Nephron progenitor cell (in vitro differentiated cells): ENCODE measurements around the gene SCAMP5.

ENCODE experiments used
- DNase-seq: peaks from one replicate; pipeline ENCODE4 v3.0.0; 2021
- H3K27ac Mint-ChIP-seq: 2 replicates; pipeline ENCODE4 v1.8.0; 2021; ENCODE audit warnings: mild to moderate bottlenecking, moderate library complexity, mixed read lengths
- H3K27me3 Mint-ChIP-seq: 2 replicates; pipeline ENCODE4 v1.8.0; 2021; ENCODE audit warnings: mild to moderate bottlenecking, low read depth, mixed read lengths; ENCODE audit not compliant: poor library complexity
- H3K36me3 Mint-ChIP-seq: 2 replicates; pipeline ENCODE4 v1.8.0; 2021; ENCODE audit warnings: low read depth, mixed read lengths
- H3K4me1 Mint-ChIP-seq: 2 replicates; pipeline ENCODE4 v1.8.0; 2021; ENCODE audit warnings: mixed read lengths
- H3K4me3 Mint-ChIP-seq: 2 replicates; pipeline ENCODE4 v1.8.0; 2021; ENCODE audit warnings: mild to moderate bottlenecking, moderate library complexity, mixed read lengths
- H3K9me3 Mint-ChIP-seq: 2 replicates; pipeline ENCODE4 v1.8.0; 2021; ENCODE audit warnings: mild to moderate bottlenecking, moderate library complexity, mixed read lengths
- TF ChIP-seq, protein P1 (sequence below): fragments of 200-600 bp; sonication (generic); IDR thresholded peaks from 2 replicates; pipeline ENCODE4 v1.5.0; 2021; ENCODE audit warnings: antibody characterized with exemption

Gene SCAMP5

DNA sequence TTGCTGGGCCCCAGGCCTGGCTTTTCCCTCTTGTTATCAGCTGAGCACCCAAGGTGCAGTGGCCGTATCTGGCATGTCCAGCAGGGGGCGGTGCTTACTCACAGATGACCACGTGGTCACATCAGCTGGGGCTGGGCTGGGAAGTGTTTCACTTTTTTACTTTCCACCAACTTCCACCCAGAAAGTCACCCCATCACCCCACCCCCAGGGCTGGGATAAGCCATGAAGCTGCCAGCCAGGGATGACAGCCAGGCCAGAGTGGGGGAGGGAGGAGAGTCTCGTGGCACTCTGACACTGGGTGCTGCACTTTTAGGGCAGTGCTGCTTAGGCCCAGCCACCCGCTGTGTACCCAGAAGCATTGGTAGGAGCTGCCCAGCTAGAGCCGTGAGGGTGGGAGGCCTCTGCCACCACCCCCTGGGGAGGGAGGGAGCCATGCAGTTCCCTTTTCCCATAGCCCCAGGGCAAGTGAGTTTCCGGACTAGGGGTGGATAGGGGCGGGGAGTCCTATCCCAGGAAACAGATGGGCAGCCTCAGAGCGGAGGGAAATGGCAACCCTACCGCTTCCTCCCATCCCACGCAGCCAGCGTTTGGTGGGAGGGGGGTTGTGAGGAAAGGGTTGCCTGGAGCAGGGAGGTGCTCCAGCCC, 34.1 kb downstream of the SCAMP5 start:
- H3K4me3 Mint-ChIP-seq, result no peak overlapping the region

GRCh38 chr15:75030023-75030413, 34.7 kb downstream of the SCAMP5 start:
- Mint-ChIP-seq H3K9me3 (no peaks in the 10 kb centered on the region), H3K27me3 (peaks cover 3% of the 10 kb centered on the region), H3K27ac (no peak overlapping the region), H3K36me3 (peaks cover 23% of the 10 kb centered on the region), H3K4me1 (peaks cover 19% of the 10 kb centered on the region), H3K4me3 (no peak overlapping the region)
- TF ChIP-seq, protein P1, sequence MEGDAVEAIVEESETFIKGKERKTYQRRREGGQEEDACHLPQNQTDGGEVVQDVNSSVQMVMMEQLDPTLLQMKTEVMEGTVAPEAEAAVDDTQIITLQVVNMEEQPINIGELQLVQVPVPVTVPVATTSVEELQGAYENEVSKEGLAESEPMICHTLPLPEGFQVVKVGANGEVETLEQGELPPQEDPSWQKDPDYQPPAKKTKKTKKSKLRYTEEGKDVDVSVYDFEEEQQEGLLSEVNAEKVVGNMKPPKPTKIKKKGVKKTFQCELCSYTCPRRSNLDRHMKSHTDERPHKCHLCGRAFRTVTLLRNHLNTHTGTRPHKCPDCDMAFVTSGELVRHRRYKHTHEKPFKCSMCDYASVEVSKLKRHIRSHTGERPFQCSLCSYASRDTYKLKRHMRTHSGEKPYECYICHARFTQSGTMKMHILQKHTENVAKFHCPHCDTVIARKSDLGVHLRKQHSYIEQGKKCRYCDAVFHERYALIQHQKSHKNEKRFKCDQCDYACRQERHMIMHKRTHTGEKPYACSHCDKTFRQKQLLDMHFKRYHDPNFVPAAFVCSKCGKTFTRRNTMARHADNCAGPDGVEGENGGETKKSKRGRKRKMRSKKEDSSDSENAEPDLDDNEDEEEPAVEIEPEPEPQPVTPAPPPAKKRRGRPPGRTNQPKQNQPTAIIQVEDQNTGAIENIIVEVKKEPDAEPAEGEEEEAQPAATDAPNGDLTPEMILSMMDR, result no peak
- no peak for DNase-seq

More for the DNA sequence above, 34.1 kb downstream of the SCAMP5 start:
- peaks cover 24% of the 10 kb centered on the region for H3K4me1 Mint-ChIP-seq
- peaks cover 23% of the 10 kb centered on the region for H3K36me3 Mint-ChIP-seq
- H3K27me3 Mint-ChIP-seq, result peaks cover 3% of the 10 kb centered on the region
- H3K27ac Mint-ChIP-seq, result no peak overlapping the region
- H3K9me3 Mint-ChIP-seq, result no peaks in the 10 kb centered on the region
- peak; percentile 96 for DNase-seq
- TF ChIP-seq, protein P1, result peak; percentile 88

DNA sequence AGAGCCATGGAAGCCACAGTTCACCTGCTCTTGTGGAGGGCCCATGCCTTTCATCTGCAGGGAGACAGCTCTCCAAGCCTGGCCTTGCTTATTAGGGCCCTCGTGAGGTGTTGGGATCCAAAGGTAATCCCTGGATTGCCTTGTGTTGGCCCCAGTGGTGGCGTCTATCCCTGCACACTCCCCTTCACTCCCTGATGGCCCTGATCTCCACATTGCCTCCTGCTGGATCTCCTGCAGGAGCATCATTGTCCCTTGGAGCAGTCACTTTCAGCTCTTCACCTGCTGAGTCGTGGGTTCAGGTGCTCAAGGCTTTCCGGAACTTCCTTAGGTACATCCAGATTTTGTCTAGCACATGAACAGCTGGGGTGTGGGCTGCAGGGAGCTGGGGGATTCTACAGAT, 35.1 kb downstream of the SCAMP5 start:
- Mint-ChIP-seq H3K27me3 (peaks cover 3% of the 10 kb centered on the region), H3K27ac (no peak overlapping the region), H3K36me3 (peaks cover 23% of the 10 kb centered on the region), H3K4me3 (no peak overlapping the region), H3K4me1 (peaks cover 15% of the 10 kb centered on the region), H3K9me3 (no peaks in the 10 kb centered on the region)
- TF ChIP-seq, protein P1, result no peak
- no peak for DNase-seq

- TF ChIP-seq, protein P1, result no peak
- Mint-ChIP-seq H3K4me1 (peaks cover 25% of the 10 kb centered on the region), H3K27ac (peak overlapping the region; percentile 18), H3K4me3 (no peak overlapping the region), H3K36me3 (peaks cover 31% of the 10 kb centered on the region), H3K9me3 (no peaks in the 10 kb centered on the region), H3K27me3 (peaks cover 3% of the 10 kb centered on the region)
- no peak for DNase-seq
Observed at GRCh38 chr15:75031848-75032247, 36.5 kb downstream of the SCAMP5 start.

DNA sequence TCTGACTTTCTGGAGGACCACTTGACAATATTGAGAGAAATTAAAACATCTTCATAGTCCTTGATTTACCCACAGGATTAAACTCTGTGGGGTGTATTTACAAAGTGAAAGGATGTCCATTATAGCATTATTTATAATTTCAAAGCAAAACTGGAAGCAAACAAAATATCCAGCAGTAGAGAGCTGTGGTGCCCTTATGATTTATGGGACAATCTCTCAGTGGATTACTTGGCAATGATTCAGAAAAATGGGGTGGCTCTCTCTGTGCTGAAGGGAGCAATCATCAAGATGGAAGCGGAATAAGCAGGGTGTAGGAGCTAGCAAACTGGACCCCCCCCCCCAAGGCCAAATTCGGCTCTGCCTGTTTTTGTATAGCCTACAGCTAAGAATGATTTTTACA, 37.0 kb downstream of the SCAMP5 start:
- Mint-ChIP-seq H3K4me1 (peaks cover 30% of the 10 kb centered on the region), H3K9me3 (no peaks in the 10 kb centered on the region), H3K27ac (no peak overlapping the region), H3K36me3 (peaks cover 37% of the 10 kb centered on the region), H3K4me3 (no peak overlapping the region), H3K27me3 (peaks cover 3% of the 10 kb centered on the region)
- TF ChIP-seq, protein P1, result no peak
- DNase-seq, result no peak

- Mint-ChIP-seq H3K4me1 (peaks cover 43% of the 10 kb centered on the region), H3K36me3 (peaks cover 51% of the 10 kb centered on the region), H3K27me3 (peaks cover 7% of the 10 kb centered on the region), H3K27ac (no peak overlapping the region), H3K4me3 (no peak overlapping the region), H3K9me3 (no peaks in the 10 kb centered on the region)
- TF ChIP-seq, protein P1, result no peak
- DNase-seq, result no peak
Observed at GRCh38 chr15:75033809-75034208, 38.4 kb downstream of the SCAMP5 start.
